HG03039 (cell line): ENCODE results near the gene NRXN3.

Experiments
- ATAC-seq: cut with Tn5 transposase; IDR thresholded peaks from one replicate; pipeline ENCODE4 v1.9.1; 2021; ENCODE audit warnings: mild to moderate bottlenecking, moderate library complexity; ENCODE audit not compliant: unreplicated experiment

The NRXN3 gene

GRCh38 chr14:79483477-79484388 is 1313.6 kb downstream of the NRXN3 start:
- no peak for ATAC-seq

- no peak for ATAC-seq
Observed at GRCh38 chr14:79487632-79488031, 1317.5 kb downstream of the NRXN3 start.

- ATAC-seq = no peak
Observed at GRCh38 chr14:79491161-79491560, 1321.0 kb downstream of the NRXN3 start.

- no peak for ATAC-seq
Observed at GRCh38 chr14:79493081-79493645, 1323.0 kb downstream of the NRXN3 start.

- no peak for ATAC-seq
Observed at GRCh38 chr14:79496701-79497100, 1326.5 kb downstream of the NRXN3 start.

- ATAC-seq = no peak
Observed at GRCh38 chr14:79500489-79500888, 1330.3 kb downstream of the NRXN3 start.

- ATAC-seq = no peak
Observed at GRCh38 chr14:79502136-79502750, 1332.1 kb downstream of the NRXN3 start.

- ATAC-seq = no peak
Observed at GRCh38 chr14:79502751-79503148, 1332.6 kb downstream of the NRXN3 start.

- no peak for ATAC-seq
Observed at GRCh38 chr14:79510659-79511058, 1340.5 kb downstream of the NRXN3 start.

GRCh38 chr14:79511146-79511545 is 1341.0 kb downstream of the NRXN3 start:
- no peak for ATAC-seq

- ATAC-seq = no peak
Observed at GRCh38 chr14:79513446-79513845, 1343.3 kb downstream of the NRXN3 start.

GRCh38 chr14:79514700-79515099 is 1344.5 kb downstream of the NRXN3 start:
- ATAC-seq = no peak

GRCh38 chr14:79515158-79515557 is 1345.0 kb downstream of the NRXN3 start:
- no peak for ATAC-seq

- no peak for ATAC-seq
Observed at GRCh38 chr14:79516009-79516408, 1345.8 kb downstream of the NRXN3 start.

GRCh38 chr14:79525416-79525815 is 1355.2 kb downstream of the NRXN3 start:
- no peak for ATAC-seq

GRCh38 chr14:79528828-79529416 is 1358.7 kb downstream of the NRXN3 start:
- ATAC-seq = no peak

GRCh38 chr14:79530555-79530954 is 1360.4 kb downstream of the NRXN3 start:
- no peak for ATAC-seq

GRCh38 chr14:79534703-79535353 is 1364.7 kb downstream of the NRXN3 start:
- no peak for ATAC-seq

GRCh38 chr14:79540394-79540793 is 1370.2 kb downstream of the NRXN3 start:
- ATAC-seq = no peak

- ATAC-seq = no peak
Observed at GRCh38 chr14:79542121-79542520, 1371.9 kb downstream of the NRXN3 start.

GRCh38 chr14:79543348-79543747 is 1373.2 kb downstream of the NRXN3 start:
- no peak for ATAC-seq
